H1 (cell line): ENCODE data around the gene GRIK4. TPM values are rescaled to one million over a fixed set of nuclear protein-coding genes. Genes with fewer than 3 reads are reported as not detected.

Experiments used
- CTCF ChIA-PET: fragments of 300-600 bp; sonication (Branson Sonifier 250); formaldehyde crosslinking; loops from one replicate; lab custom pipeline; 2021; ENCODE audit not compliant: partially characterized antibody; lab: Charles Lee
- POLR2A ChIA-PET: fragments of 300-600 bp; sonication (Branson Sonifier 250); formaldehyde crosslinking; loops from one replicate; lab custom pipeline; 2021; ENCODE audit warnings: inconsistent platforms; ENCODE audit not compliant: partially characterized antibody; lab: Charles Lee
- DNase-seq, 2 experiments: peaks; one replicate each; pipeline versions ENCODE4 v3.0.0 to v3.0.0-alpha.2; 2010 to 2022; ENCODE audit warnings: low spot score in 2 of 2, low read depth in 1 of 2, mixed read lengths in 1 of 2
- FAIRE-seq: peaks from 2 replicates; lab custom pipeline; 2011; peaks lifted over from hg19 to GRCh38; lab: Jason Lieb, UNC
- H2AFZ ChIP-seq: 2 replicates; pipeline ENCODE4 v1.8.1; 2012; ENCODE audit warnings: low read length, inconsistent platforms
- H2AK5ac ChIP-seq: 2 replicates; pipeline ENCODE4 v1.6.1; 2013; ENCODE audit warnings: low read depth, low read length
- H2BK120ac ChIP-seq: replicated peaks from 2 replicates; pipeline ENCODE3; 2013; ENCODE audit warnings: low read depth, low read length, inconsistent platforms
- H2BK12ac ChIP-seq: 2 replicates; pipeline ENCODE4 v1.6.1; 2013; ENCODE audit warnings: low read depth, low read length
- H2BK15ac ChIP-seq: 2 replicates; pipeline ENCODE4 v1.6.1; 2013; ENCODE audit warnings: low read length
- H2BK20ac ChIP-seq: 2 replicates; pipeline ENCODE4 v1.6.1; 2013; ENCODE audit warnings: low read length
- H2BK5ac ChIP-seq: 2 replicates; pipeline ENCODE4 v1.6.1; 2013; ENCODE audit warnings: low read depth, low read length
- H3K14ac ChIP-seq: 2 replicates; pipeline ENCODE4 v1.6.1; 2013; ENCODE audit warnings: inconsistent platforms; ENCODE audit not compliant: insufficient read length
- H3K18ac ChIP-seq: 2 replicates; pipeline ENCODE4 v1.6.1; 2013; ENCODE audit warnings: low read length; ENCODE audit errors: extremely low read depth
- H3K23ac ChIP-seq: 2 replicates; pipeline ENCODE4 v1.6.1; 2013; ENCODE audit warnings: inconsistent platforms; ENCODE audit not compliant: insufficient read length
- H3K23me2 ChIP-seq: 2 replicates; pipeline ENCODE4 v1.6.1; 2013; ENCODE audit warnings: low read depth, low read length
- H3K27ac ChIP-seq: 2 replicates; pipeline ENCODE4 v1.6.1; 2011; ENCODE audit warnings: low read depth, low read length, inconsistent platforms
- H3K27me3 ChIP-seq, 4 experiments: replicated peaks in 1 of 4; 1 replicate in 1 of 4; 2 replicates in 3 of 4; pipeline versions ENCODE4 v1.6.1 to v1.8.1; 2011 to 2013; ENCODE audit warnings: low read length in 3 of 4, mild to moderate bottlenecking in 3 of 4, inconsistent platforms in 2 of 4, mixed read lengths in 2 of 4, moderate library complexity in 1 of 4; ENCODE audit not compliant: control insufficient read depth in 3 of 4, insufficient read depth in 3 of 4; ENCODE audit errors: extremely low read depth in 1 of 4
- H3K36me3 ChIP-seq, 4 experiments: 2 replicates each; pipeline versions ENCODE4 v1.6.1 to v1.8.1; 2011 to 2013; ENCODE audit warnings: mild to moderate bottlenecking in 4 of 4, low read length in 3 of 4, moderate library complexity in 2 of 4, control low read depth in 1 of 4, inconsistent platforms in 1 of 4; ENCODE audit not compliant: insufficient read depth in 4 of 4, control insufficient read depth in 2 of 4
- H3K4ac ChIP-seq: replicated peaks from 2 replicates; pipeline ENCODE3; 2013; ENCODE audit warnings: low read length, low read depth, mixed read lengths, inconsistent platforms; ENCODE audit not compliant: insufficient read length
- H3K4me1 ChIP-seq, 4 experiments: replicated peaks in 1 of 4; 1 replicate in 1 of 4; 2 replicates in 3 of 4; pipeline versions ENCODE4 v1.6.1 to v1.8.1; 2011 to 2013; ENCODE audit warnings: low read length in 3 of 4, inconsistent platforms in 2 of 4, mixed read lengths in 1 of 4; ENCODE audit not compliant: insufficient read depth in 4 of 4, control insufficient read depth in 3 of 4
- H3K4me2 ChIP-seq, 2 experiments: 2 replicates each; pipeline versions ENCODE4 v1.6.1 to v1.8.1; 2011 to 2013; ENCODE audit warnings: low read depth in 2 of 2, low read length in 2 of 2, control low read depth in 1 of 2, inconsistent platforms in 1 of 2, mild to moderate bottlenecking in 1 of 2; ENCODE audit not compliant: insufficient read depth in 1 of 2
- H3K4me3 ChIP-seq, 4 experiments: fragments of 200-600, 300-600 bp in 1 of 4; sonication (generic), shearing (Covaris generic), sonication (Bioruptor Twin) in 1 of 4; 2 replicates each; pipeline versions ENCODE4 v1.5.1 to v1.8.1; 2011 to 2016; ENCODE audit warnings: low read length in 4 of 4, low read depth in 3 of 4, control low read depth in 2 of 4, inconsistent platforms in 2 of 4, mild to moderate bottlenecking in 2 of 4, mixed read lengths in 1 of 4, moderate library complexity in 1 of 4; ENCODE audit not compliant: insufficient read depth in 2 of 4; ENCODE audit errors: extremely low read depth in 1 of 4
- H3K56ac ChIP-seq: replicated peaks from 2 replicates; pipeline ENCODE3; 2013; ENCODE audit warnings: low read depth, mild to moderate bottlenecking, mixed read lengths, low read length, inconsistent platforms; ENCODE audit not compliant: insufficient read length
- H3K79me1 ChIP-seq: 2 replicates; pipeline ENCODE4 v1.6.1; 2013; ENCODE audit warnings: low read depth, low read length, control low read depth
- H3K79me2 ChIP-seq, 2 experiments: 2 replicates each; pipeline versions ENCODE4 v1.6.1 to v1.8.1; 2012 to 2013; ENCODE audit warnings: low read length in 2 of 2, mild to moderate bottlenecking in 2 of 2, inconsistent platforms in 1 of 2; ENCODE audit not compliant: insufficient read depth in 2 of 2, control insufficient read depth in 1 of 2
- H3K9ac ChIP-seq, 4 experiments: replicated peaks in 1 of 4; 1 replicate in 1 of 4; 2 replicates in 3 of 4; pipeline versions ENCODE4 v1.6.1 to v1.8.1; 2011 to 2013; ENCODE audit warnings: low read depth in 3 of 4, low read length in 3 of 4, control low read depth in 2 of 4, mild to moderate bottlenecking in 2 of 4, moderate library complexity in 2 of 4, inconsistent platforms in 1 of 4; ENCODE audit errors: extremely low read depth in 1 of 4
- H3K9me3 ChIP-seq, 2 experiments: 2 replicates each; pipeline versions ENCODE4 v1.6.1 to v1.8.1; 2012 to 2013; ENCODE audit warnings: mild to moderate bottlenecking in 2 of 2, moderate library complexity in 2 of 2, control low read depth in 1 of 2, inconsistent platforms in 1 of 2, low read depth in 1 of 2, low read length in 1 of 2, mixed read lengths in 1 of 2; ENCODE audit not compliant: insufficient read depth in 2 of 2
- H4K20me1 ChIP-seq, 2 experiments: replicated peaks in 1 of 2; 2 replicates each; pipeline versions ENCODE3 to v1.8.1; 2011 to 2013; ENCODE audit warnings: inconsistent platforms in 2 of 2, low read length in 2 of 2, mild to moderate bottlenecking in 1 of 2; ENCODE audit not compliant: insufficient read depth in 2 of 2, control insufficient read depth in 1 of 2
- H4K5ac ChIP-seq: 2 replicates; pipeline ENCODE4 v1.6.1; 2013; ENCODE audit warnings: low read length, low read depth, mixed read lengths, inconsistent platforms; ENCODE audit not compliant: insufficient read length
- H4K8ac ChIP-seq: 2 replicates; pipeline ENCODE4 v1.8.0; 2013; ENCODE audit warnings: mild to moderate bottlenecking, moderate library complexity, low read length, inconsistent platforms; ENCODE audit not compliant: insufficient read depth; ENCODE audit errors: extremely low read depth
- H4K91ac ChIP-seq: replicated peaks from 2 replicates; pipeline ENCODE3; 2013; ENCODE audit warnings: low read length, mixed read lengths, inconsistent platforms; ENCODE audit not compliant: insufficient read length
- WGBS, 2 experiments: shearing (Covaris generic) in 1 of 2; methylation state at CpG; one replicate each; pipeline versions ENCODE4 v1.1.6 to v1.1.7; 2013 to 2015; ENCODE audit warnings: low lambda C conversion rate in 2 of 2, mixed read lengths in 2 of 2, inconsistent platforms in 1 of 2, low coverage in 1 of 2, missing lambda C conversion rate in 1 of 2; ENCODE audit not compliant: insufficient replicate concordance in 2 of 2, insufficient coverage in 1 of 2, insufficient read length in 1 of 2; ENCODE audit errors: extremely low coverage in 1 of 2, missing lambda C conversion rate in 1 of 2; 5-methylcytosine and 5-hydroxymethylcytosine counted together
- polyA plus RNA-seq, 7 experiments: library from polyadenylated mRNA; depleted of rRNA in 3 of 7; stranded (reverse) in 5 of 7; unstranded in 2 of 7; fragments of >200 nt in 5 of 7; fragments of 200-250 nt in 2 of 7; gene quantifications; 1 replicate in 5 of 7; 2 replicates in 1 of 7; 4 replicates in 1 of 7; pipeline versions ENCODE4 v1.2.1 to v1.2.3, GENCODE V29; 2011 to 2013; ENCODE audit warnings: missing spikeins in 2 of 7, mixed read lengths in 2 of 7
- total RNA-seq: library from RNA; stranded (reverse); fragmentation: NEBNext Ultra II Directional; extraction: Animal tissue kit (Norgen Biotek cat#: 25700); gene quantifications from 2 replicates; pipeline ENCODE4 v1.2.1, GENCODE V29; 2021

The GRIK4 gene
- total and polyA plus RNA-seq, 2 of the 8 experiments (the other 6 are each of a cell fraction or from before 2014, with no cell fraction given), result 1.2 to 2.9 TPM

DNA sequence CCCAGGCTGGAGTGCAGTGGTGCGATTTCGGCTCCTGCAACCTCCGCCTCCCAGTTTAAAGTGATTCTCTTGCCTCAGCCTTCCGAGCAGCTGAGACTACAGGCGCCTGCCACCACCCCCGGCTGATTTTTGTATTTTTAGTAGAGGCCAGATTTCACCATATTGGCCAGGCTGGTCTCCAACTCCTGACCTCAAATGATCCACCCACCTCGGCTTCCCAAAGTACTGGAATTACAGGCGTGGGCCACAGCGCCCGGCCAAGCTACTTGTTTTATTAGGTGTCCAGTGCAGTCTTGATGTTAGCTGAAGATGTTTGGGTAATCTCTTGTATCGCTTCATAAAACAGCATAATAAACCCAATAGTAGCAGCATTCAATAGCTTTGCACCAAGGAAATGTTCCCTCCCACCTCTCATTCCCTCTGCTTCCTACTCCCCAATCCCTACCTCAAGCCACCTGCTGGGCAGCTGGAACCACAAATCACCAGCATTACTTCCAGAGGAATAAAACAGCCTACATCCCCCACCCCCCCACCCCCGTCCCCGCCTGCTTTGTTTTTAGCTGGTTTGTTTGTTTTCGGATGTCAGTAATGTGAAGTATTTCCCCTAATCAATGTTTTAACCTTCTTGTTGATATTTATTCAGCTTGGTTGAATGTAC, 11.0 kb upstream of the GRIK4 start:
- no peak overlapping the region for H2BK5ac ChIP-seq
- no peaks in the 10 kb centered on the region for H3K27me3 ChIP-seq
- no peaks in the 10 kb centered on the region for H3K36me3 ChIP-seq
- H3K23ac ChIP-seq, result no peak overlapping the region
- H2BK20ac ChIP-seq, result peak overlapping the region; percentile 89; the same call in 1 of the 2 replicates
- H3K9me3 ChIP-seq, result no peaks in the 10 kb centered on the region
- H3K56ac ChIP-seq, result no peak overlapping the region
- H2AFZ ChIP-seq, result no peak overlapping the region
- H3K27ac ChIP-seq, result no peak overlapping the region
- H3K14ac ChIP-seq, result no peak overlapping the region
- WGBS, 2 experiments, result 76% methylated on average over 12 of the region's 14 CpGs; no CpG with 5 or more reads in 1 of the 2 experiments
- ChIA-PET CTCF (interaction anchor here (1.0 to 4.4 kb wide), 8 partner anchors 11 to 412 kb away, joined by 3 to 30 read pairs (median 3); partner anchors contain the start of gene GRIK4), POLR2A (no interaction called here)
- FAIRE-seq (peak; percentile 39), DNase-seq (peak in 1 of 2 experiments; percentile 51)
- H2BK120ac ChIP-seq, result no peak overlapping the region
- H2BK15ac ChIP-seq, result no peak overlapping the region
- no peak overlapping the region for H4K8ac ChIP-seq
- H3K79me2 ChIP-seq, result no peaks in the 10 kb centered on the region
- H3K9ac ChIP-seq, result no peak overlapping the region
- H2BK12ac ChIP-seq, result no peak overlapping the region
- H3K79me1 ChIP-seq, result no peaks in the 10 kb centered on the region
- peak overlapping the region; percentile 38 to 45; a peak in 3 of 4 replicates for H3K4me2 ChIP-seq
- no peak overlapping the region for H2AK5ac ChIP-seq
- no peak overlapping the region for H3K4ac ChIP-seq
- no peaks in the 10 kb centered on the region for H3K23me2 ChIP-seq
- no peak overlapping the region for H4K91ac ChIP-seq
- H3K4me1 ChIP-seq, result peaks cover 4 to 24% (median 16%) of the 10 kb centered on the region in 4 experiments; a peak in 5 of 7 replicates
- peak overlapping the region in 1 of 4 experiments; percentile 30; a peak in 1 of 8 replicates for H3K4me3 ChIP-seq
- no peaks in the 10 kb centered on the region for H4K20me1 ChIP-seq
- H4K5ac ChIP-seq, result no peak overlapping the region
- H3K18ac ChIP-seq, result no peak overlapping the region
